Measurements from ENCODE around the gene RBL2. TPM values are rescaled to one million over a fixed set of nuclear protein-coding genes. Genes with fewer than 3 reads are reported as not detected.
"Not testable (repeated sequence)": the region's sequence is repeated elsewhere in the genome, so short reads cannot be mapped to it uniquely, and the experiment has no call there.

Gene RBL2
- total RNA-seq, 1 donor from 2014 or later: 96.5 TPM

- intact Hi-C loops (cut with DNase I): no loop called here
- no peaks in the 10 kb centered on the region for H3K9me3 ChIP-seq
- H3K36me3 ChIP-seq: no peaks in the 10 kb centered on the region
- no peak overlapping the region for H3K4me3 ChIP-seq
- H3K4me1 ChIP-seq: peaks cover 25% of the 10 kb centered on the region
- no peaks in the 10 kb centered on the region for H3K27me3 ChIP-seq (ENCODE audit: low read depth)
- no peak for DNase-seq
- TF ChIP-seq, protein P1, sequence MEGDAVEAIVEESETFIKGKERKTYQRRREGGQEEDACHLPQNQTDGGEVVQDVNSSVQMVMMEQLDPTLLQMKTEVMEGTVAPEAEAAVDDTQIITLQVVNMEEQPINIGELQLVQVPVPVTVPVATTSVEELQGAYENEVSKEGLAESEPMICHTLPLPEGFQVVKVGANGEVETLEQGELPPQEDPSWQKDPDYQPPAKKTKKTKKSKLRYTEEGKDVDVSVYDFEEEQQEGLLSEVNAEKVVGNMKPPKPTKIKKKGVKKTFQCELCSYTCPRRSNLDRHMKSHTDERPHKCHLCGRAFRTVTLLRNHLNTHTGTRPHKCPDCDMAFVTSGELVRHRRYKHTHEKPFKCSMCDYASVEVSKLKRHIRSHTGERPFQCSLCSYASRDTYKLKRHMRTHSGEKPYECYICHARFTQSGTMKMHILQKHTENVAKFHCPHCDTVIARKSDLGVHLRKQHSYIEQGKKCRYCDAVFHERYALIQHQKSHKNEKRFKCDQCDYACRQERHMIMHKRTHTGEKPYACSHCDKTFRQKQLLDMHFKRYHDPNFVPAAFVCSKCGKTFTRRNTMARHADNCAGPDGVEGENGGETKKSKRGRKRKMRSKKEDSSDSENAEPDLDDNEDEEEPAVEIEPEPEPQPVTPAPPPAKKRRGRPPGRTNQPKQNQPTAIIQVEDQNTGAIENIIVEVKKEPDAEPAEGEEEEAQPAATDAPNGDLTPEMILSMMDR (IDR thresholded peaks at IDR 0.05): no peak
- no peak overlapping the region for H3K27ac ChIP-seq
- no peak for ATAC-seq
Observed at GRCh38 chr16:53507464-53508179, 73.4 kb downstream of the RBL2 start.

GRCh38 chr16:53509906-53510703 lies 75.8 kb downstream of the RBL2 start:
- Histone ChIP-seq H3K9me3 (no peaks in the 10 kb centered on the region), H3K36me3 (no peaks in the 10 kb centered on the region), H3K27ac (peak overlapping the region; percentile 61), H3K4me1 (peaks cover 14% of the 10 kb centered on the region), H3K4me3 (no peak overlapping the region), H3K27me3 (ENCODE audit: low read depth) (no peaks in the 10 kb centered on the region)
- ATAC-seq (peak; percentile 86 to 87), DNase-seq (peak; percentile 82)
- TF ChIP-seq, protein P1 (IDR thresholded peaks at IDR 0.05): peak; percentile 97
- intact Hi-C loops (cut with DNase I): no loop called here

GRCh38 chr16:53510704-53511070 lies 76.4 kb downstream of the RBL2 start:
- no peaks in the 10 kb centered on the region for H3K9me3 ChIP-seq
- H3K36me3 ChIP-seq: no peaks in the 10 kb centered on the region
- peak overlapping the region; percentile 61 for H3K27ac ChIP-seq
- TF ChIP-seq, protein P1 (IDR thresholded peaks at IDR 0.05): no peak
- peaks cover 17% of the 10 kb centered on the region for H3K4me1 ChIP-seq
- DNase-seq (no peak), ATAC-seq (no peak)
- no peaks in the 10 kb centered on the region for H3K27me3 ChIP-seq (ENCODE audit: low read depth)
- intact Hi-C loops (cut with DNase I): no loop called here
- no peak overlapping the region for H3K4me3 ChIP-seq

GRCh38 chr16:53511084-53511402 lies 76.8 kb downstream of the RBL2 start:
- ATAC-seq: no peak
- DNase-seq: no peak
- intact Hi-C loops (cut with DNase I): no loop called here
- TF ChIP-seq, protein P1 (IDR thresholded peaks at IDR 0.05): no peak
- Histone ChIP-seq H3K27ac (peak overlapping the region; percentile 61), H3K9me3 (no peaks in the 10 kb centered on the region), H3K4me1 (peaks cover 21% of the 10 kb centered on the region), H3K27me3 (ENCODE audit: low read depth) (no peaks in the 10 kb centered on the region), H3K4me3 (no peak overlapping the region), H3K36me3 (no peaks in the 10 kb centered on the region)

- DNase-seq (no peak), ATAC-seq (peak; percentile 85 to 86)
- intact Hi-C loops (cut with DNase I): no loop called here
- Histone ChIP-seq H3K27me3 (ENCODE audit: low read depth) (no peaks in the 10 kb centered on the region), H3K36me3 (no peaks in the 10 kb centered on the region), H3K4me1 (peaks cover 27% of the 10 kb centered on the region), H3K9me3 (no peaks in the 10 kb centered on the region), H3K4me3 (no peak overlapping the region), H3K27ac (peak overlapping the region; percentile 61)
- TF ChIP-seq, protein P1 (IDR thresholded peaks at IDR 0.05): no peak
Observed at GRCh38 chr16:53511403-53512280, 77.4 kb downstream of the RBL2 start.

DNA sequence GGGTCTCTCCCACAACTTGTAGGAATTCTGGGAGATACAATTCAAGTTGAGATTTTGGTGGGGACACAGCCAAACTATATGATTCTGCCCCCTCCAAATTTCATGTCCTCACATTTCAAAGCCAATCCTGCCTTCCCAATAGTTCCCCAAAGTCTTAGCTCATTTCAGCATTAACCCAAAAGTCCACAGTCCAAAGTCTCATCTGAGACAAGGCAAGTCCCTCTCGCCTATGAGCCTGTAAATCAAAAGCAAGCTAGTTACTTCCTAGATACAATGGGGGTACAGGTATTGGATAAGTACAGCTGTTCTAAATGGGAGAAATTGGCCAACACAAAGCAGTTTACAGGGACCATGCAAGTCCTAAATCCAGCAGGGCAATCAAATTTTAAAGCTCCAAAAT lies 78.5 kb downstream of the RBL2 start:
- DNase-seq; H3K27me3 ChIP-seq (ENCODE audit: low read depth); intact Hi-C loops (cut with DNase I); H3K9me3 ChIP-seq; ATAC-seq; H3K4me3 ChIP-seq; H3K36me3 ChIP-seq; H3K27ac ChIP-seq: not testable (repeated sequence)
- peaks cover 37% of the 10 kb centered on the region for H3K4me1 ChIP-seq

All from lower lobe of right lung (tissue), 2 donors.